ENCODE results near the gene SHROOM1.

DNA sequence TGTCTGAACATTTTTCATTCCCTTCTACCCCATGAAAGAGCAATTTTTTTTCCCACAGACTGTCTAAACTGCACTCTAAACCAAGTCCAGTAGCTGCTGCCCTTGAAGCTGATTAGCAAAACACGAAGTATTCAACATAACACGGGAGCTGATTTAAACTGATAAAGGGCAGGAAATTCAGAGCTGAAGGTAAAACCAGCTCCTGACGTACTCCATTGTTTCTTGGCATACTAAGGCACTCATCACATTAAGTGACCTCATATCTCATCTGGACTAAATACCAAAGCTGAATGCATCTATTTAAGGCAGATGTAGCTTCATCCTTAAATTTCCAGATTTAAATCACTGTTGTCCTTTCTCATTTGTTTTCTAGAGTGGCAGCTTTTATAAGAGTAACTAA is 23.9 kb upstream of the SHROOM1 start:
- no peak for TF ChIP-seq YY1 (IDR thresholded peaks at IDR 0.05; ENCODE audit: insufficient read depth, insufficient read length)
- no peak for TF ChIP-seq SUZ12 (IDR thresholded peaks at IDR 0.05; ENCODE audit: extremely low read depth, insufficient read depth, insufficient read length)
- no peak for TF ChIP-seq ZNF274 (IDR thresholded peaks at IDR 0.05; ENCODE audit: low read depth, low read length)
